Small intestine (tissue), 7 donors: ENCODE data around the gene ABHD6. TPM values are rescaled to one million over a fixed set of nuclear protein-coding genes. Genes with fewer than 3 reads are reported as not detected.
"Not testable (repeated sequence)": the region's sequence is repeated elsewhere in the genome, so short reads cannot be mapped to it uniquely, and the experiment has no call there.

ENCODE experiments used
- DNase-seq, 2 donors: peaks; one replicate each; pipeline versions ENCODE4 v3.0.0 to v3.0.0-alpha.2; 2013
- FAIRE-seq: peaks from 2 replicates; lab custom pipeline; 2012; peaks lifted over from hg19 to GRCh38; lab: Jason Lieb, UNC
- H3K27ac ChIP-seq, 3 donors: one replicate each; pipeline ENCODE4 v1.5.1; 2013; ENCODE audit warnings: low read length in 2 of 3, mild to moderate bottlenecking in 2 of 3, control low read depth in 1 of 3, inconsistent platforms in 1 of 3, low read depth in 1 of 3, moderate library complexity in 1 of 3
- H3K27me3 ChIP-seq, 3 donors: one replicate each; pipeline ENCODE4 v1.6.1; 2013; ENCODE audit warnings: low read length in 3 of 3, inconsistent platforms in 1 of 3; ENCODE audit not compliant: control insufficient read depth in 3 of 3, insufficient read depth in 3 of 3
- H3K36me3 ChIP-seq, 3 donors: one replicate each; pipeline ENCODE4 v1.6.1; 2013; ENCODE audit warnings: low read length in 3 of 3, inconsistent platforms in 1 of 3, low read depth in 1 of 3, mild to moderate bottlenecking in 1 of 3, moderate library complexity in 1 of 3; ENCODE audit not compliant: control insufficient read depth in 3 of 3, insufficient read depth in 2 of 3
- H3K4me1 ChIP-seq, 3 donors: one replicate each; pipeline ENCODE4 v1.6.1; 2013; ENCODE audit warnings: low read length in 2 of 3, inconsistent platforms in 1 of 3, low read depth in 1 of 3, mild to moderate bottlenecking in 1 of 3, moderate library complexity in 1 of 3; ENCODE audit not compliant: control insufficient read depth in 3 of 3, insufficient read depth in 2 of 3
- H3K4me3 ChIP-seq, 3 donors: one replicate each; pipeline ENCODE4 v1.5.1; 2013; ENCODE audit warnings: low read length in 3 of 3, control low read depth in 1 of 3, inconsistent platforms in 1 of 3, low read depth in 1 of 3, mild to moderate bottlenecking in 1 of 3, moderate library complexity in 1 of 3
- H3K9me3 ChIP-seq, 2 donors: one replicate each; pipeline ENCODE4 v1.6.1; 2013; ENCODE audit warnings: low read depth in 1 of 2, low read length in 1 of 2; ENCODE audit not compliant: control insufficient read depth in 2 of 2, insufficient read depth in 1 of 2
- WGBS, 3 donors: extraction: QIAGEN DNeasy Blood & Tissue Kit; methylation state at CpG; one replicate each; pipeline ENCODE4 v1.1.7; 2013; 5-methylcytosine and 5-hydroxymethylcytosine counted together
- polyA plus RNA-seq, 4 donors: library from polyadenylated mRNA; stranded (reverse) in 3 of 4; unstranded in 1 of 4; fragments of 200-250 nt in 3 of 4; fragments of 120-200 nt in 1 of 4; gene quantifications; one replicate each; pipeline versions ENCODE4 v1.2.1 to v1.2.3, GENCODE V29; 2013
- donor health status: healthy with polysubstance abuse.
- donor health status: control.
- donor health status: control.
- donor health status: Bipolar disorder and iron deficiency.
- donor health status: healthy.

Gene ABHD6
- polyA plus RNA-seq, 4 donors: 12.1 to 42.9 (median 32.3) TPM

DNA sequence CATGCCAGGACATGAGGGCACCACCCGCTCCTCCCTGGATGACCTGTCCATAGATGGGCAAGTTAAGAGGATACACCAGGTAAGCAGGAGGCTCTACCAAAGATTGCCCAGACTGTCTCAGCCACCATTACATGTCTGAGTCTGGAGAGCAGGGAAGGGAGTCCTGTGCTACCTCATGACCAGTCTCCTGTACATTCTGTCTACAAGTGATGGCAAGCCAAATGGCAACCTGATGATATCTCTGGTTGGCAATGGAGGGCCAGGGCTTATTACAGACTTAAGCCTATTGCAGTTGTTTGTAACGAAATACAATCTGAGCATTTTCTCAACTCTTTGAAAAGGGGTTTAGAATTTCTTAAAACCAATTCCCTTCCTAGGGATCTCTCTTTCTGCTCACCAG, 31.8 kb downstream of the ABHD6 start:
- DNase-seq (no peak), FAIRE-seq (no peak)
- Histone ChIP-seq H3K27me3 (no peaks in the 10 kb centered on the region), H3K4me3 (no peak overlapping the region), H3K9me3 (no peaks in the 10 kb centered on the region), H3K27ac (no peak overlapping the region), H3K4me1 (no peaks in the 10 kb centered on the region), H3K36me3 (peaks cover 0 to 26% (median 21%) of the 10 kb centered on the region in 3 donors)
- 68 to 94% (median 91%) methylated on average over 2 of the region's 2 CpGs for WGBS, 3 donors

GRCh38 chr3:58270485-58270884, 32.9 kb downstream of the ABHD6 start:
- FAIRE-seq (no peak), DNase-seq (no peak)
- Histone ChIP-seq H3K27me3 (no peaks in the 10 kb centered on the region), H3K27ac (no peak overlapping the region), H3K36me3 (peaks cover 0 to 33% (median 26%) of the 10 kb centered on the region in 3 donors), H3K4me3 (no peak overlapping the region), H3K9me3 (no peaks in the 10 kb centered on the region), H3K4me1 (no peaks in the 10 kb centered on the region)
- WGBS, 3 donors: 94 to 97% (median 94%) methylated on average over 2 of the region's 2 CpGs

DNA sequence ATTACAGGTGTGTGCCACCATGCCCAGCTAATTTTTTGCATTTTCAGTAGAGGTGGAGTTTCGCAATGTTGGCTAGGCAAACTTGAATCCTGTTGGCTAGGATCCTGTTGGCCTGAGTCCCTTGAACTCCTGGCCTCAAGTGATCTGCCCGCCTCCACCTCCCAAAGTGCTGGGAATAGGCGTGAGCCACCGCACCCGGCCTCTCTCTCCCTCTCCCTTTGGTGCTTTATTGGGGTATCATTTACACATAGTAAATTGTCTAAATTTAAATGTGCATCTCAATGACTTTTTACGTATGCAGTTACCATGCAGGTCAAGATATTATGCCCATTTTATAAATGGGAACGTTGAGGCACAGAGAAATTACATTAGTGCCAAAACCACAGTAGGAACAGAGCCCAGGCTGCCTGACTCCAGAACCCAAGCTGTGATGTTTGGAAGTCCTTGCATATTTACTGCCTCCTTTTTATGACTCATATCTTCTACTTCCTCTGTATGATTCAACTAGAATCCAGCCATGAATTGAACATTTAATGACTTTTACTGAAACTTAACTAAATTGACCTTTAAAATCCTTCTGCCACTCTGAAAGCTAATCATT, 34.4 kb downstream of the ABHD6 start:
- DNase-seq (no peak), FAIRE-seq (no peak)
- H3K4me3 ChIP-seq: no peak overlapping the region
- 85 to 87% (median 87%) methylated on average over 7 of the region's 7 CpGs for WGBS, 3 donors
- H3K4me1 ChIP-seq: no peaks in the 10 kb centered on the region
- no peaks in the 10 kb centered on the region for H3K27me3 ChIP-seq
- H3K36me3 ChIP-seq: peaks cover 0 to 34% (median 24%) of the 10 kb centered on the region in 3 donors
- H3K9me3 ChIP-seq: no peaks in the 10 kb centered on the region
- H3K27ac ChIP-seq: no peak overlapping the region

- no peaks in the 10 kb centered on the region for H3K9me3 ChIP-seq
- no peaks in the 10 kb centered on the region for H3K27me3 ChIP-seq
- H3K36me3 ChIP-seq: peaks cover 0 to 25% (median 21%) of the 10 kb centered on the region in 3 donors
- 86 to 97% (median 92%) methylated on average over 3 of the region's 3 CpGs for WGBS, 3 donors
- H3K27ac ChIP-seq: no peak overlapping the region
- FAIRE-seq (no peak), DNase-seq (no peak)
- H3K4me3 ChIP-seq: no peak overlapping the region
- no peaks in the 10 kb centered on the region for H3K4me1 ChIP-seq
Observed at GRCh38 chr3:58272891-58273290, 35.3 kb downstream of the ABHD6 start.

GRCh38 chr3:58273362-58273761, 35.8 kb downstream of the ABHD6 start:
- H3K36me3 ChIP-seq: peaks cover 0 to 23% (median 19%) of the 10 kb centered on the region in 3 donors
- 95 to 98% (median 96%) methylated on average over 3 of the region's 3 CpGs for WGBS, 3 donors
- not testable (repeated sequence) for H3K9me3 ChIP-seq, FAIRE-seq, DNase-seq, H3K4me3 ChIP-seq, H3K27me3 ChIP-seq, H3K27ac ChIP-seq, H3K4me1 ChIP-seq

DNA sequence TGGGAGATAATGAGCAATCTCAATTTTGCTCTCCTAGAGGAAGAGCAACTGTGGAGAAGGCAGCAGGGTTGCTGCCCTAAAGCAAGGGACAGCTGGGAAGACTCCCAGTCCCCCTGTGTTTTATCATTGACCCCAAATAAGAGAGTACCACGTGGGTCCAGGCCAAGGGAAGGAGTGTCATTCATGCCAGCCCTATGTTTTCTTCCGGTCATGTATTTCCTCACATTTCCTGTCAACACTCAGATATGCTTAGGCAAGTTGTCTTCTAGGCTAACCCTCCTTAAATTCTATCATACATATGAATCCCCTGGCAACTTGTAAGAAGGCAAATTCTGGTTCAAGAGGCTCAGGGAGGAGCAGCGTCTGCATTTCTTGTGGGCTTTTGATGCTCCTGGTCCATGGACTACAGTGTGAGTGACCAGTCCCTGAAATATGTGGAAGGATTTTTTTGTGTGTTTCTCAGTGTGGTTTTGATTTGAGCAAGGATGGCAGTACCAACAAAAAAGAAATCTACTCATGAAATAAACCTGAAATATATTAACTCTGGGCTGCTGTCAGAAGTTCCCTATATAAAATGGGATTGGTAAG, 36.5 kb downstream of the ABHD6 start:
- H3K4me3 ChIP-seq: no peak overlapping the region
- H3K4me1 ChIP-seq: no peaks in the 10 kb centered on the region
- peaks cover 0 to 17% (median 14%) of the 10 kb centered on the region in 3 donors for H3K36me3 ChIP-seq
- FAIRE-seq (no peak), DNase-seq (no peak)
- H3K27me3 ChIP-seq: no peaks in the 10 kb centered on the region
- 72 to 92% (median 84%) methylated on average over 3 of the region's 3 CpGs for WGBS, 3 donors
- no peaks in the 10 kb centered on the region for H3K9me3 ChIP-seq
- H3K27ac ChIP-seq: no peak overlapping the region

- H3K36me3 ChIP-seq: peaks cover 0 to 25% (median 10%) of the 10 kb centered on the region in 3 donors
- no peaks in the 10 kb centered on the region for H3K4me1 ChIP-seq
- H3K9me3 ChIP-seq: no peaks in the 10 kb centered on the region
- FAIRE-seq: no peak
- no peaks in the 10 kb centered on the region for H3K27me3 ChIP-seq
- no peak overlapping the region for H3K27ac ChIP-seq
- 82 to 90% (median 89%) methylated on average over 7 of the region's 7 CpGs for WGBS, 3 donors
- H3K4me3 ChIP-seq: no peak overlapping the region
- no peak for DNase-seq
Observed at GRCh38 chr3:58281069-58281468, 43.5 kb downstream of the ABHD6 start.

- H3K9me3 ChIP-seq: no peaks in the 10 kb centered on the region
- no peaks in the 10 kb centered on the region for H3K27me3 ChIP-seq
- H3K27ac ChIP-seq: no peak overlapping the region
- FAIRE-seq (no peak), DNase-seq (no peak)
- peaks cover 0 to 39% (median 17%) of the 10 kb centered on the region in 3 donors for H3K36me3 ChIP-seq
- H3K4me1 ChIP-seq: no peaks in the 10 kb centered on the region
- 86 to 93% (median 91%) methylated on average over 7 of the region's 7 CpGs for WGBS, 3 donors
- no peak overlapping the region for H3K4me3 ChIP-seq
Observed at GRCh38 chr3:58285334-58285733, 47.7 kb downstream of the ABHD6 start.
